Amniotic epithelial cell (primary cell): ENCODE results near the gene TMEM240.
"Not testable (repeated sequence)": the region's sequence is repeated elsewhere in the genome, so short reads cannot be mapped to it uniquely, and the experiment has no call there.

Source experiments
- DNase-seq: peaks from one replicate; pipeline ENCODE4 v3.0.0-alpha.2; 2010; ENCODE audit warnings: low read depth

Gene TMEM240

DNA sequence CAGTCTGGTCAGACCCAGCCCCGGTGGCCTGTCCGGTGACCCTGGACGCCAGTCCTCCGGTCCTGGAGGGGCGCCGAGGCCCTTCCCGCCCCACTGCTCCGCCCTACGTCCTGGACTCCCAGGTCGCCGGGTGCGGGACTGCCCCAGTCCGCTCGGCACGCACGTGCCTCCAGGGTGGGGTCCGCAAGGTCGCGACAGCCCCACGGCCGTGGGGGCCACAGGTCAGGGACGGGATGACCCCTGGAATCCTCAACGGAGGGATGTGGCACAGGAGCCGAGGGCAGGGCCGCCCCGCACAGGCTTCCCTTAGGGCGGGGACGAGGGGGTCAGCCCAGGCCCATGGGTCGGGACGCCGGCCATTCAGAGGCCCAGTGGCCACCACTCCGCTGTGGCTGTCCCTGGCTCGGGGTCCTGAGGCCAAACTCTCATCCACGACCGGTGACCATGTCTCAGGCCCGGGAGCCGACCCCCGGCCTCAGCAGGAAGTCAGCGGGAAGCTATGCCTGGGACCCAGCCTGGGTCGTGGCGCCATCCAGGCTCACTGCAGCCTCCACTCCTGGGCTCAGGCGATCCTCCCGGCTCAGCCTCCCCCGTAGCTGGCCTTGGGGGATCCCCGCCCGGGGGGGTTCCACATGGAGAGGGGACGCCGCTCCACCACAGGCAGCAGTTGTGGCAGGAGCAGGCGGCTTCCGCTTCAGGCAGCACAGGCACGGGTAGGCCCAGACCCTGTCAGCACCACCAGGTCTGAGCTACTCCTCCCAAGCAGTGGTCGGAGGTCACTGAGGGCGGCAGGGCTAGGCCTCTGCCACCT is 599 bp upstream of the TMEM240 start:
- DNase-seq = no peak

DNA sequence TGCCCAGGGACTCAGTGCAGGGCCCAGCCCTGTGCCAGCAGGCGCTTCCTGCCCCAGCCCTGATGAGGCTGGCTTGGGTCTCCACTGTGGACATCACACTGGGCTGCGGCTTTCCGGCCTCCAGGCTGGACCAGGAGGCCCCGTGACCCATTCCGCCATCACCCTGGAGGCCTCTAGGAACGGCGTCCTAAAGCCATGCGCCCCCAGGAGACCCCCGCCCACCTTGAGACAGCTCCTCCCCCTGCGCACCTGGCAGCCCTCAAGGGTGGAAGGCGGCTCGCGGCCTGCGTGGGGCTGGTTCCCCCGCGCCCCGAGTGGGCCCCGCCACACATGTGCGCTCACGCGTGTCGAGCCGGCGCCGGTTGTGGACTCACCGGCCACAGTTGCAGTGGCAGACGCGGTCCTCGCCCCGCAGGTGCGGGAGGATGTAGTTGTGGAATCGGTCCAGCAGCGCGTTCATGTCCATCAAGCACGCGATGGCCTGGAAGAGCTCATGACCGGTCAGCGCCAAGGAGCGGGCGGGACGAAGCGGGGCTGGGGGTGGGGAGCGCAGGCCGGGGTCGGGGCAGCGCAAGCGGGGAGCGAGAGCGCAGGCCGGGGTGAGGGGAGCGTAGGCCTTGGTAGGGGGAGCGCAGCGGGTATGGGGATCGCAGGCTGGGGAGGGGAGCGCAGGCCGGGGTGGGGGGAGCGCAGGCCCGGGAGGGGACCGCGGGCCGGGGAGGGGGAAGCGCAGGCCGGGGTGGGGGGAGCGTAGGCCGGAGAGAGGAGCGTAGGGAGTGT is 924 bp downstream of the TMEM240 start:
- DNase-seq = peak; percentile 52

DNA sequence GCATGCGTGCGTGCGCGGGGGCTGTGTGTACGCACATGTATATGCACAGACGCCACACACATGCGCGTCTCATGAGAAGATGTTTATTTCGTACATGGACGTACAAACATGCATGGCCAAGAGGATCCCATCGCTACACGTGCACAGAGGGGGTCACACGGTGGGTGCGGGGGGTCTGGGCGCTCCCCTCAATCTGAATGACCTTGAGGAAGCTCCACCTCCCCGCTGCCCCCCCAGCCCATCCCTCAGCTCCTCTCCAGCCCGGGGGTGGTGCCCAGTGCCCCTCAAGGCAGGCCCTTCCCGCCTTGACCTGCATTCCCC is 1.5 kb downstream of the TMEM240 start:
- DNase-seq = no peak

DNA sequence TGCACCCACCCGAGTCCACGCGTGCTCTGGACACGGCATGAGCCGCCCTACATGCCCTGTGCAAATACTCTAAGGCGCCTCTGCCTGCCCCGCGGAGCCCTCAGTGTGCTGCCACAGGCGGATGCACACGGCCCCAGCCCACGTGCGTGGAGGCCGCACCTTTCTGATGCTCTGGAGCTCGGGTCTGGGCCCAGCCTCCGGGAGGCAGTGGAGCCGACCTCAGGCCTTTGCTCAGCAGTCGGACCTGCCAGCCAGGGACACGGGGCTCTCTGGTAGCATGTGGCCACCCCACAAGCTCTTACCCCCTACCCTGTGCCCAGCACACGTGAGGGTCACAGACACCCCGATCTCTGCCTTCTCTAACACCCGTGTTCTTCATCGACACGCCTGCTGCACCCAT is 2.1 kb downstream of the TMEM240 start:
- no peak for DNase-seq

DNA sequence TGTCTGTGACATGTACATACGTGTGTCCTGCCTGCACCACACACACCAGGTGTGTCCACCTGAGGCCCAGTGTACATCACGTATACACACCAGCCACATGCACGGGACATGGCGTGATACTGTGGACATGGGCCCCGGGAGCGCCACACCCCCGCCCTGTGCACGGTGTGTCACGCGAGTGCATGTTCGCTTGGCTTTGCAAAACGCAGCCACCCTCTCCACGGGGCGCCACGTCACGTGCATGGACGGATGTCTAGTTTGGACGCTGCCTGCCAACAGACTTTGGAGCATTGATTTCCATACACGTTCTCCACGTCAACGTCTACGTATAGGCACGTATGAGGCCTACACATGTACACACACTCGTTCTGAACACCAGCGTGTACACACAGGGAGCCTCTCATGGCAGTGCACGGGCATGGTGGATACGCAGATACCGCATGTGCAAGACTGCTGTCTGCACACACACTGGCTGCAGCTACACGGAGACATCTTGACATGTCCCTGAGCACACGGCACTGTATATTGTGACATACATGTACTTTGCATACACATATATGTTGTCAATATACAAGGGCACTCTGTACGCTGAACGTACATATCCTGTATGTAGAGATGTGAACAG is 2.7 kb downstream of the TMEM240 start:
- no peak for DNase-seq

DNA sequence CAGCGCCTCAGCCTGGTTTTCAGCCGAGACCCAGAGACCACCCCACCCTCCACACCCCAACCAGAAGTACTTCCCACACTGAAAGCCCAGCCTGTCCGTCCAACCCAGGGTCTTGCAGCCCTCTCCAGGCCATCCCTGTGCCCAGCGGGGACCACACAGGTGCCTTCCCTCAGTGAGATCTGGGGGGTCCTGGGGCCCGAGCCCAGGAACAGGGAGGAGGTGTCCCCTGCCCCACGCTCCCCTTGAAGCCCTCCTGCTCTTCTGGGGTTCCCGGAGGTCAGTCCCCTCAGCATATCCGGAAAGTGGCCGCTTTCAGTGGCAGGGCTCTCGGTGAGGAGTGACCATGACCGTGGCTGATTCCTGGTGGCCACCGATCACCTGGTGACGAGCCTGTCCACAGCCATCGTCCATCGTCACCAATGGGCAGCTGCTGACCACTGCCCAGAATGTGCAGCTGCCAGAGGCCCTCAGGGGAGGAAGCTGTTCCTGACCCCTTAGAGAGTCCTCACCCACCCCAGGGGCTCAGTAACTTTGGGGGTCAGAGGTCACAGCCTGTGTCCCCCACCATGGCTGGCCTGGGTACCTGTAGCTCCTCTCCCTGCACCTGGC is 3.4 kb downstream of the TMEM240 start:
- DNase-seq = no peak

DNA sequence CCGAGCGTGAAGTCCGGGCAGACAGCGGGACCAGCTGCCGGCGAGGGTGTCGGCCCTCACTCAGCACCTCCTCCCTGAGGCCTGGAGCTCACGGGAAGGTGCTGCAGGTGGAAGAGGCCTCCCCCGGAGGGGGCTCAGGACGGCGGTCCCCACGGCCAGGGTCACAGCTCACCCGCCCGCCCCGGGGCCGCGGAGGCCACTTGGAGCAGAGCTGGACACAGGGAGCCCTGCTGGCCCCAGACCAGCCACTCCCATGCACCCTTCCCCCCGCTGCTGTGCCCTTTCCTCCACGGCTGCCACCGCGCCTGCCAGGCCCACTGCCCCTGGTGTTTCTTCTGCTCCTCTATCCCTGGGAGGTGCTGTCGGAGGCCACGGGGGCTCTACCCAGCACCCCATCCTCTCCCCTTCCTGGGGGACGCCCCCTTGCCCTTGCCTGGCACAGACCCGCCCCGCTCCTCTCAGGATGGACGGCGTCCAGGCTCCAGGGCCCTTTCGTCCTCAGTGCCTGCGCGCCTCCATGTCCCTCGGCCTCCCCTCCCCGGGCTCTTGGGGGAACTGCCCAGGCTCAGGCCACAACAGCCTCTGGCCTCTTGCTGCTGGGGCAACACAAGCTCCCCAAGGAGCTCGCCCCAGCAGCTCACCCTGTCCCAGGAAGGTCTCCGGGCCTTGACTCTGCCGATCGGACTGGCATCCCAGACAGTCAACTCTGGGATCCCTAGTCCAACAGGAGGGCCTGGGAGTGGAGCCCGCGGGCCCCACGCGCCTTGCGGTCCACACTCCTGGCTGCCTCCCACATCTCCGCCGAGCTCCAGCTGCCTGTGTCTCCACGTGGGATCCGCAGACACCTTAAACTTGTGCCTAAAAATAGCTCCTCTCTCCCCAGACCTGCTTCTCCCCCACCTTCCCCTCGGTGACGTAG is 4.1 kb downstream of the TMEM240 start:
- DNase-seq = peak; percentile 39

DNA sequence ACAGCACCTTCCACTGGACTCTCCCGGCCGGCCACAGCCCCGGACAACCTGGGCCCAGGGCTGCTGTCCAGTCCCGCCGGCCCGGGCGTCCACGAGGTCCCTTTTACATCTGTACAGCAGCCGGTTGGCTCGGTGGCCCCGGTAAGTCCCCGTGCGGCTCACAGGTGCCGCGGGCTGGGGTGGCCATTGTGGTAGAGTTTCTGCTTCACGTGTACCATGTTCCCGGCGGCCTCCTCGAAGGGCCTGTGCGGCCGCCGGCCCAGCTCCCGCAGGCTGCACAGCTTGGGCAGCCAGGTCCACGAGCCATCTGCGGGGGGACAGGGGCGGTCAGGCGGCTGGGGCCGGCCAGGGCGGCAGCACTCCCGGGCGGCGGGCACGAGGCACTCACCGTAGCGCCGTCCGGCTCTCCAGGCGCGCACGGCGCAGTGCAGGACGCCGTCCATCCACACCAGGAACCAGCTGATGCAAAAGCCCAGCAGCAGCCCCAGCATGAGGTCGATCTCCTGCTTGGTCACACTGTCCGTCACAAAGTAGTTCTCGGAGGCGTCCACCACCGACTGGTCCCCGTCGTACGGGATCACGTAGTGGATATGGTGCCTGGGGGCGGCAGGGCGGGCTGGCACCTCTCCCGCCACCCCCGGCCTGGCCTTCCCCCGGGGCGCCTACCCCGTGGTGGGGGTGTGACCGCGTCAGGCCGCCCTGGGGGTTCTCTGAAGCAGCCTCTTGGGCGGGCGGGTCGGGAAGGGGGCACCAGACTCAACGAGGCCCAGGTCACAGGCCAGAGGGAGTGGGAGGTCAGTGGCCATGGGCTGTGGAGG is 5.0 kb downstream of the TMEM240 start:
- DNase-seq = no peak

DNA sequence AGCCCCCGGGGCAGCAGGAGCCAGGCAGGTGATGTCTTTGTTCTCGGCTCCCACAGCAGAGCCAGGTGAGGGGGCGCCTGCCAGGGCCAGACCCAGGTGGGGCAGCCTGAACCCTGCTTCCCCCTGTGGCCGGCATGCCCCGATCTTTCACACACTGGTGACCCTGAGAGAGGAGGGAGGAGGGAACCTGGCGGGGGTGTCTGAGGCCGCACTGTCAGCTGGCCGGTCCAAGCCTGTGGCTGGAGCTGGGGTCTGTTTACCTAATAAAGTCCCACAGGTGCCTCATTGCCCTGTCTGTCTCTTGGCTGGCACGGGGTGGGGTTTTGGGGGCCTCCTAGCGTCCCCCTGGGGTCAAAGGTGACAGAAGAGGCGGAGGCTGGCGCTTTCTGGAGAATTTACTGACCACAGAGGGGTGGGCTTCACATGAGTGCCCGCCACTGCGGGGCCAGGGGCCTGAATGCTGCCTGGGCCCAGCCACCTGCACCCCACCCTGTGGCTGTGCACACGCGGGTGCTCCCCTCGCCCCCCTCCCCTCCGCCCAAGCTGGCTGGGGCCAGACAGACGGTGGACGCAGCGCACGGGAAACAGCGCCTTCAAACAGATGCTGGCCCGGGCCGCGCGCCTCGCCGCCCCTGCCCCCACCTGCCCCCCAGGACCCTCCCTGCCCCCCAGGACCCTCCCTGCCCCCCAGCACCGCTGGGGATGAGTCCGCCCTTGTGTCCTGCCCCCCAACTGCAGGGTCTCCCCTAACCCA is 5.8 kb downstream of the TMEM240 start:
- no peak for DNase-seq

DNA sequence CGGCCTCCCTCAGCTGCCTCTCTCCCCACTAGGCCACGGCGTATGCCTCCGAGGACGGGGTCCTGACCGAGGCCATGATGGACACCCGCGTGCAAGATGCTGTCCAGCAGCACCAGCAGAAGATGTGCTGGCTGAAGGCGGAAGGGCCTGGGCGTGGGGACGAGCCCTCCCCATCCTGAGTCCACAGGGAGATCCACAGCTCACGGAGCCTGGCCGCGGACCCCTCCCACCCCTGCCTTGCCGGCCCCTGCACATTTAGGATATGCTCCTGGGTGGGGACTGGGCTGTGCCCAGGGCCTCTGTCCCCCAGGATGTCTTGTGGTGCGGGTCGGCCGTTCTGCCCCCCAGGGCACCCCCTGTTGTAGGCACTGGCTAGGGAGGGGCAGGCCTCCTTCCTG is 6.5 kb downstream of the TMEM240 start:
- not testable (repeated sequence) for DNase-seq

DNA sequence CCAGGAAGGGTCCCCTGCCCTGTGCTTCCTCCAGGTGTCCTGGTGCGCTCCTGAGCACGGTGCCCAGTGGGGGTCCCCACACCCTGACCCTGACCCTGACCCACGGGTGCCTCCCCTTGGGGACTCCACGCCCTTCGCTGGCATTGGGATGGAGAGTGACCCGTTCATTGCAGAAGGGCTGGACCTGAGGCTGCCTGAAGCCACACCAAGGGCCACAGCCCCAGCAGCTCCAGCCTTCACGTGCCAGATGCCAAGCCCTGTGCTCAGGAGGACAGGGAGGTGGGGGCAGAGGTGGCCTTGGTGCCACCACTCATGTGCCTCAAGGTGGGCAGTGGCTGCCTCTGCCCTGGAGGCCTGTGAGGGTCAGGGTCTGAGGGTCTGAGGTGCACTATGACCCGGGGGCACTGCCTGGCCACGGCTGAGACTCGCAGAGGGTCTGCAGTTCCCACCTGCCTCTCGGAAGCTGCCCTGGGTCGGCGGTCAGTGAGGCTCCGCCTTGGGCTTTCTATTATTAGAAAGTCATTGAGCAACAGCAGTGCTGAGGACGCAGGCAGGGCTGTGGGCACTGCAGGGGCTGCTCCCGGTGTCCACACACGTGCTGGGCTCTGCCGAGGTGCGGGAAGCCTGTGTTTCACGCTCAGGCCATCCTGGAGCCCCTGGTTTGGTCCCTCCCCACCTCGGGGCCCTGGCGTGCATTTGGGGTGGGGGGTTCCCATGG is 7.1 kb downstream of the TMEM240 start:
- not testable (repeated sequence) for DNase-seq

DNA sequence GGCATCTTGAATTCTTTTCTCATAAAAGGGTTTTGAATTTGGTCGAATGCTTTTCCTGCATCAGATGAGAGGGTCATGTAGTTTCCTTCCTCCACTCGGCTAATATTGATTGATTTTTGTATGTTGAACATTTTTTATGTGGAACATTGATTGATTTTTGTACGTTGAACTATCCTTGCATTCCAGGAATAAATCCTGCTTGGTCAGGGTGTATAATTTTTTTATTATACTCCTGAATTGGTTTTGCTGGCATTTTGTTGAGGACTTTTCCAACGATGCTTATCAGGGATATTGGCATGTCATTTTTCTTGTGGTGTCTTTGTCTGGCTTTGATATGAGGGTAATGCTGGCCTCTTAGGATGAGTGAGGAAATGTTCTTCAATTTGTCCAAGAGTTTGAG is 8.5 kb downstream of the TMEM240 start:
- DNase-seq = no peak

DNA sequence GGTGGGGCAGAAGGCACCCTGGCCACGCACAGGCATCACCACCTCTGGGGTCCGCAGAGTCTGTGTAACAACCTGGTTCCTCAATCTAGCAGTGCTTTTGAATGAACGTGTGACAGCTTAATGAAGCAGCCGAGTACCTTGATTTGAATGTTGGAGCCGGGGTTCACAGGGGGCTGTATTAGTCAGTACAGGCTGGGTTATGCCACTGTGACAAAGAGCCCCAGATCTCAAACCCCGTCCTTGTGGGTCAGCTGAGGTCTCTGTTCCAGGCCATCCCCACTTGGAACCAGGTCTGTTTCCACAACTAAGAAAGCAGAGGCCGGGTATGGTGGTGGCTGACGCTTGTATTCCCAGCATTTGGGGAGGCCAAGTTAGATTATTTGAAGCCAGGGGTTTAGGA is 10.5 kb downstream of the TMEM240 start:
- no peak for DNase-seq

DNA sequence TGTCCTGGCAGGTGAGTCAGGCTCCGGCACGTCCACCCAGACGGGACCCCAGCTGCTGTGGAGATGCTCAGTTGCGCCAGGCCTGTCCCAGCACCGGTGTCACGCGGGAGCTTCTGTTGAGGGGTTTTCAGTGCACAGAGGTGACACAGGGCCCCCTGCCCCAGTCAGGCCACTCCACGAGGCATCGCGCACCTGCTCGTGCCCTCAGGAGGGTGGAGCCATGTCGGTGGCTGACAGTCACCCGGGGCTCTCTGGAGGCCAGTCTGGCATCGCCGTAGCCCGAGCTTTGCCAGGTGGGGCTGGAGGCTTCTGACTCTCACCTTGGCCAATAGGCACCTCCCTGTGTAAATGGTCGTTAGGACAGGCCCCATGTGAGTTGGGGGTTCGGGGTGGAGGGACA is 11.1 kb downstream of the TMEM240 start:
- no peak for DNase-seq

DNA sequence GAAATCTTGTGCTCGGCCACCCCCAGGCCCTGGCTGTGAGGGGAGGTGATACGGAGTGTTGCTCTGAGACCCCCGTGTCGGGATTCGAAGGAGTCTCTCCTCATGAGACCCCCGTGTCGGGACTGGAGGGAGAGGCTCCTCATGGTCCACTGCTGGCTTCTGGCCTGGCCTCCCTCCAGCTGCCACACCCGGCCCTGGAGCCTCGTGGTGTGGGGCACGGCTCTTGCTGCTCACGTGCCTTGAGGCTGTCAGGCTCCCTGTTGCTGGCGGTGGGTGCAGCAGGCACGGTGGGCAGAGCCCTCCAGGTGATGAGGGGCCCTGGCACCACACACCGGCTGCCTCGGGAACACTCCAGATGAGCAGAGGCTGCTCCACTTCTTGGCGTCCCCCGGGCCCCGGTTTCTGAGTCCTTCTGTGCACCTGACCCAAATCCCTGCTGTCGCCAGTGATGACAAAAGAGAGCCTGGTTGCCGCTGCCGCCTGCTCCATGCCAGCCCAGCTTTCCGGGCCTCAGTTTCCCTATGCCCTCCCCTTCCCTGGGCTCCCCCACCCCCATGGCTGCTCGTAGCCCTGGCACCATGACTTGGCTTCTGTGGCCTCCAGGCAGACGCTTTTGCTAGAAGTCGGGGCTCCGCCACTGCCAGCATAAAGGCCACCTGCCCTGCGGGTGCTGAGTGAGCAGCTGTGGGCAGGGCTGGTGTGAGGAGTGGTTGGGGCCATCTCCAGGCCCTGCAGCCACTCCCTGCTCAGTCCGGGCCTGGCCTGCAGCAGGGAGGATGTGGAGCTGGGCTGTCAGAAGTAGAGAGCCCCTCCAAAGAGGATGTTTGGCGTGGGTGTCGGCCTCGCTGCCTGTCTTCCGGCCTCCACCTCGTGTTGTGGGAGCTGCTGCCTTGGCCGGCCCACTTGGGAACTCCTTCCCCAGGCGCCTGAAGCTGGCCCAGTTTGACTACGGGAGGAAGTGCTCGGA is 11.8 kb downstream of the TMEM240 start:
- DNase-seq = no peak

DNA sequence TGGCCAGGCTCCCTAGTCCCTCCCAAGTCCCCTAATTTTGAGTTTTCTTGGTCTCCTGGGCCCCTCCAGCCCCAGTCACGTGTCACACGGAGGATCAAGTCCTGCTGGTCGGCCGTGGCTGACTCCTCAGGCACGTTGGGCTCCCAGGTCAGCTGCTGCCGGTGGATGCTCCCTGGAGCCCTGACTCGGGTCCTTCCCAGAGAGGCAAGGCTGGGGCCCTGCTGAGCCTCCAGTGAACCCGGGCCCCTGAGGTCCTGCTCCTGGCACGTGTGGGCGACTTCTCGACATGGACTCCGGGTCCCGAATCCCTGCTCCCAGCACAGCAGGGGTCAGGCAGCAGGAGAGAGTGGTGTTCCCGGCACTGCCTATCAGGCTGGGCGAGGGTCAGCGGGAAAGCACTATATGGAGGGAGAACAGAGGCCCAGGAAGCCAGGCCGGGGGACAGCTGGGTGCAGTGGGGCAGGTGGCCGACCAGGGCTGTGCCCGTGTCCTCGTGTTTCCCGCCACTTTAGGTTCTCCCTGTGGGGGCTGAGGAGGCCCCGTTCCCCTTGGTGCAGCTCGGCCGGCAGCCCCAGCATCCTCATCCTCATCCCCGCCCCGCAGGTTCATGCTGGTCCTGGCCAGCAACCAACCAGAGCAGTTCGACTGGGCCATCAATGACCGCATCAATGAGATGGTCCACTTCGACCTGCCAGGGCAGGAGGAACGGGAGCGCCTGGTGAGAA is 13.2 kb downstream of the TMEM240 start:
- DNase-seq = no peak

DNA sequence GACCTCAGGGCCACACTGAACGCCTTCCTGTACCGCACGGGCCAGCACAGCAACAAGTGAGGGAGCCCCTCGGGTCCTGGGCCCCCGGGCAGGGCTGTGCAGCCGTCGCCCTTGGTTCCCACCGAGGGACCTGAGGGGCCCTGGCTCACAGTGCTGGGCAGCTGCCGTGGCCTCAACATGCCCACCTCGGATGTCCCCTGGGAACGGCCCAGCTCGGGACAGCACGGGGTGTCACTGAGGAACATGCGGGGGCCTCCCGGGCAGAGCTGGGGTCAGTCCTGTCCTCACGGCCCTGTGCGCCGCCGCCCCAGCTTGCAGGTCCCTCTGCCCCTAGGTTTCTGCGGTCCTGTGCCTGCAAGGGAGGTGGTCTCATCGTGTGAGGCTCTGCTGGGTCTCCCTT is 13.9 kb downstream of the TMEM240 start:
- not testable (repeated sequence) for DNase-seq
